Measurements from ENCODE around the gene ENGASE.
"Not testable (repeated sequence)": the region's sequence is repeated elsewhere in the genome, so short reads cannot be mapped to it uniquely, and the experiment has no call there.

ENGASE gene

DNA sequence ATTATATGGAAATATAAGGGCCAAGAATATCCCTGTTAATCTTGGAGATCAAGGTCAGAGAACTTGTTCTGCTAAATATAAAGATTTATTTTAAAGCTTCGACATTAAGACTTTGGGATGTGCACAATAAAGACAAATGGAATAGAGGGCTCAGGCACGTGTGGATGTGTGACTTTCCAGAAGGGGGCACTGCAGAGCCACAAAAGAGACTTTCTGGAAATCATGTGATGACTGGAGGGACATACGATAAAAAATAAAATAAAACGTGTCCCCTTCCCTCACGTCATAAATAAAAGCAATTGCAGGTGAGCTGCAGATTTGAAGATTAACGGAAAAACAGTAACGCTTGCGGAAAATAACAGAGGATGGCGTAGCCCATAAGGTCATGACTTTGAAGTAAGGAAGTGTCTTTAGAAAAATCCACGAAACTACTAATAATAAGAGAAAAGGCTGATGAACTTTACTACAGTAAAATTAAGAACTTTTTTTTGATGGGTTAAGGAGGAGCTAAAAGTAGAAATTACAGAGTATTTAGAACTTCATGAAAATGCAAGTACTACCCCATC is 9.4 kb upstream of the ENGASE start:
- no peaks in the 10 kb centered on the region for H3K9me3 ChIP-seq (ENCODE audit: control insufficient read depth, insufficient read depth, low read length)
- no peak overlapping the region for H3K4me3 ChIP-seq (ENCODE audit: low read depth, low read length)
- no peaks in the 10 kb centered on the region for H3K4me1 ChIP-seq (ENCODE audit: control insufficient read depth, insufficient read depth, low read length)

DNA sequence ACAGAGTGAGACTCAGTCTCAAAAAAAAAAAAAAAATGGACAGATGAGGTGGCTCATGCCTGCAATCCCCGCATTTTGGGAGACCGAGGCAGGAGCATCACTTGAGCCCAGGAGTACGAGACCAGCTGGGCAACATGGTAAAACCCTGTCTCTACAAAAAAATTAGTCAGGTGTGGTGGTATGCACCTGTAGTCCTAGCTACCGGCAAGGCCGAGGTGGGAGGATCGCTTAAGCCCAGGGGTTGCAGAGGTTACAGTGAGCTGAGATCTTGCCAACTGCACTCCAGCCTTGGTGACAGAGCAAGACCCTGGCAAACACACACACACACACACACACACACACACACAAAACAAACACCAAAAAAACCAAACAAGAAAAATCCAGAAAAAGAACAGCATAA is 7.7 kb upstream of the ENGASE start:
- Histone ChIP-seq H3K9ac (ENCODE audit: low read depth, low read length) (no peak overlapping the region), H3K4me3 (ENCODE audit: low read depth, low read length) (no peak overlapping the region), H3K4me1 (ENCODE audit: control insufficient read depth, insufficient read depth, low read length) (no peaks in the 10 kb centered on the region), H3K36me3 (ENCODE audit: control insufficient read depth, insufficient read depth, low read length) (no peaks in the 10 kb centered on the region), H3K9me3 (ENCODE audit: control insufficient read depth, insufficient read depth, low read length) (no peaks in the 10 kb centered on the region), H3K27me3 (ENCODE audit: control insufficient read depth, insufficient read depth, low read length) (no peaks in the 10 kb centered on the region)

More for the DNA sequence above, 9.4 kb upstream of the ENGASE start:
- no peaks in the 10 kb centered on the region for H3K36me3 ChIP-seq (ENCODE audit: control insufficient read depth, insufficient read depth, low read length)
- H3K27me3 ChIP-seq (ENCODE audit: control insufficient read depth, insufficient read depth, low read length) = no peaks in the 10 kb centered on the region
- no peak overlapping the region for H3K9ac ChIP-seq (ENCODE audit: low read depth, low read length)

DNA sequence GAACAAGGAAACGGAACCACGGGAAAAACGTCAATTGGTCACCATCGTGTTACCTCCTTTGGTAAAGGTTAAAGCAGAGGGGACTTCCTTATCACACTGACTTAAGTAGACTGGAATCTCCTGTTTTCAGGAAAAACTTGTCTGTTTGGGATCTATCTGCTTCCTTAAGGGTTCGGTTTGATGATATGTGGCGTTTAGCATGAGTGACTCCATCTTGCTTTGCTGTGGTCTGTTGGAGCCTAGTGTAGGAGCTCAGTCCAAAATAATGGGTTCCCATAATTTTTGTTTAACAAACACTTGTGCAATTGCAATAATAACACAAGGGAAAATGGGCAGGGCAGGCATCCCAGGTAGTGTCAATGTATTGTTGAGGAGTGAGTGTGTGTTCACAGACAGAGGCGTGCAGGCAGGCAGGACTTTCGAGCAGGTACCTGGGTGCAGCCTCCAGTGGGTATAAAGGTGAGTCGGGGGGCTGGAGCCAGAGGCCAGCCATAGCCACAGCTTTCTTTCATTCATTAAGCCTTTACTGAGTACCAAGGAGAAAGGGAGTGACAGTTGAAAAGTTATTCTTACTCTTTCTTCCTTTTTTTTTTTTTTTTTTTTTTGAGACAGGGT is 4.3 kb upstream of the ENGASE start:
- peaks cover under 1% of the 10 kb centered on the region for H3K27me3 ChIP-seq (ENCODE audit: control insufficient read depth, insufficient read depth, low read length)
- H3K36me3 ChIP-seq (ENCODE audit: control insufficient read depth, insufficient read depth, low read length) = no peaks in the 10 kb centered on the region
- no peak overlapping the region for H3K4me3 ChIP-seq (ENCODE audit: low read depth, low read length)
- H3K9me3 ChIP-seq (ENCODE audit: control insufficient read depth, insufficient read depth, low read length) = no peaks in the 10 kb centered on the region
- no peak overlapping the region for H3K9ac ChIP-seq (ENCODE audit: low read depth, low read length)
- no peaks in the 10 kb centered on the region for H3K4me1 ChIP-seq (ENCODE audit: control insufficient read depth, insufficient read depth, low read length)

DNA sequence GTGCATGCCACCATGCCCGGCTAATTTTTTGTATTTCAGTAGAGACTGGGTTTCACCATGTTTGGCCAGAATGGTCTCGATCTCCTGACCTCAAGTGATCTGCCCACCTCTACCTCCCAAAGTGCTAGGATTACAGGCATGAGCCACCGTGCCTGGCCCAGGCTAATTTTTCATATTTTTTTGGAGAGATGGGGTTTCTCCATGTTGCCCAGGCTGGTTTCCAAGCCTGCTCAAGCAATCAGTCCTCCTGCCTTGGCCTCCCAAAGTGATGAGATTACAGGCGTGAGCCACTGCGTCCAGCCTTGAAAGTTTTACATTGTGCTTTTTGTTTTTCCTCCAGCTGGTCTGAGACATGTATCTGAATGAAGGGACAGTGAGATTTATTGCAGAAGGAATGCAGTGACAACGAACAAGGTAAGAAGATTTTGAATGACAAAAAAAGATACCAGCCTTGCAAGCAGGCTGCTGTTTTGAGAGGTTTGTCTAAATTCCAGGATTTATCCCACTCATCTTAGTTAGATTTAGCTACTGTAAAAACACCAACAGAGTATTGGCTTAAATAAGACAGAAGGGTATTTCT is 3.4 kb upstream of the ENGASE start:
- no peaks in the 10 kb centered on the region for H3K4me1 ChIP-seq (ENCODE audit: control insufficient read depth, insufficient read depth, low read length)
- H3K9ac ChIP-seq (ENCODE audit: low read depth, low read length) = no peak overlapping the region
- H3K9me3 ChIP-seq (ENCODE audit: control insufficient read depth, insufficient read depth, low read length) = no peaks in the 10 kb centered on the region
- H3K27me3 ChIP-seq (ENCODE audit: control insufficient read depth, insufficient read depth, low read length) = peaks cover 3% of the 10 kb centered on the region
- no peak overlapping the region for H3K4me3 ChIP-seq (ENCODE audit: low read depth, low read length)
- no peaks in the 10 kb centered on the region for H3K36me3 ChIP-seq (ENCODE audit: control insufficient read depth, insufficient read depth, low read length)

DNA sequence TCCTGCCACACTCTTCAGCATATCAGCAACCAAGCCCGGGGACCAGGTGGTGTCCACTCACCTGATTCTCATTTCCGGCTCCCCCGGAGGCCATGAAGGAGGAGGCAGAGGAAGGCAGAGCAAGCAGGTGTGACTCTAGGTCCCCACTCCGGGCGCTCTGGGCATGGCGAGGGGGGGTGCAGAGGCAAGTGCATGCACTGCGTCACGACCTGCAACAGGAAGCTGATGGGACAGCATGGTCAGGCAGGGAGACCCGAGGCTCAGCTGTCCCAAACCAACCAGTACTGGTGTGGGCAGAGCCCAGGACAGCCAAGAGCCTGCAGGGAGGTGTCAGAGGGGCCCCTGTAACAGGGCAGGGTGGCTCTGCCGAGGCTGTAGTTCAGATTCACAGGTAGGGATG is 2.1 kb upstream of the ENGASE start:
- H3K36me3 ChIP-seq (ENCODE audit: control insufficient read depth, insufficient read depth, low read length) = no peaks in the 10 kb centered on the region
- no peak overlapping the region for H3K9ac ChIP-seq (ENCODE audit: low read depth, low read length)
- no peaks in the 10 kb centered on the region for H3K9me3 ChIP-seq (ENCODE audit: control insufficient read depth, insufficient read depth, low read length)

DNA sequence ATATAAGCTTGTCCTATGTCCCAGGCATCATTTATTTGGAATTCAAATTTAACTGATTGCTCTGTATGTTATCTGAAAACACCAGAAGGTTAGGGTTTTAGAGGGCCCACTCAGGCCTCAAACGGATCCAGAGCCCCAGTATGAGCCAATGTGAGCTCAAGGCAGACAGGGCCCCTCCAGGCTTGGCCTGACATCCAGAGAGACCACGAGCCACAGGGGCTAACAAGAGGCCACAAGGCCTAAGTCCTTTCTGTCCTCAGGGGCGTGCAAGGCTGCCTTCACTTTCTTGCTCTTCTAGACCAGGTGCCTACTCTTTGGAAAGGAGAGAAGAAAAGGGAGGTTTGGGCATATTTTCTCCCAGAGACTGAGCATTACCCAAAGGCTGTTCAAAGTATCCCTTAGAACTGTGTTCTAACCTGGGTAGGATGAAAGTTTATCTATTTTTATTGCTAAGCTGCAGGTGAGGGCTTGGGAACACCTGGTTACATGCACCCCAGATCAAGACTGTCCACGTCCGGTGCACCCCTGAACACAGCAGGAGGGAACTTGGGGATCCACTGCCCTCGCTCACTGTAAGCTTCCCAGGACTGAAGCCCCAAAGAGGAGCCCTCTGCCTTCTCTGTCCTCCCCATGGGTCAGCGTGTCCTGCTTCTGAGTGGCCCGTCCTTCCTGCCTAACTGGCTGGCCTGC is 1.5 kb upstream of the ENGASE start:
- Histone ChIP-seq H3K4me1 (ENCODE audit: control insufficient read depth, insufficient read depth, low read length) (no peaks in the 10 kb centered on the region), H3K9ac (ENCODE audit: low read depth, low read length) (no peak overlapping the region), H3K4me3 (ENCODE audit: low read depth, low read length) (no peak overlapping the region), H3K27me3 (ENCODE audit: control insufficient read depth, insufficient read depth, low read length) (peaks cover 3% of the 10 kb centered on the region), H3K36me3 (ENCODE audit: control insufficient read depth, insufficient read depth, low read length) (no peaks in the 10 kb centered on the region), H3K9me3 (ENCODE audit: control insufficient read depth, insufficient read depth, low read length) (no peaks in the 10 kb centered on the region)

More for the DNA sequence above, 2.1 kb upstream of the ENGASE start:
- no peak overlapping the region for H3K4me3 ChIP-seq (ENCODE audit: low read depth, low read length)
- H3K4me1 ChIP-seq (ENCODE audit: control insufficient read depth, insufficient read depth, low read length) = no peaks in the 10 kb centered on the region
- H3K27me3 ChIP-seq (ENCODE audit: control insufficient read depth, insufficient read depth, low read length) = peaks cover 3% of the 10 kb centered on the region

DNA sequence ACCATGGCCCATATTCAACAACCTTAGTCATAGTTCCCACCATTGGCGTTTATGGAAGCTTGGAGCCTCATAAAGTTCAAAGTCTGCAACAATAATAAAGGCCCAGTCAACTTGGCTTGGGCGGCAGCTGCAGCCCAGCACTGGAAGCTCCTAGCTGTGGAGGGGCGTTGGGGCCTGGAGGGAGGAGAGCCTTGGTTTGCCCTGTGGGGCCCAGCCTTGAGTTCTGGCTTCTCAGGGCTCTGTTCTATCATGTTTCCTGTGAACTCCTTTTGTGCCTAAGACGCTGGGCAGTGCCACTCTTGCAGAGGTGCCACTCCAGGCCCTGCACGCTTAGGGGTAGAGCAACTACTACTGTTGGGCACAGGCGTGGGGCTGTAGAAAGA is 927 bp upstream of the ENGASE start:
- peaks cover 3% of the 10 kb centered on the region for H3K27me3 ChIP-seq (ENCODE audit: control insufficient read depth, insufficient read depth, low read length)

DNA sequence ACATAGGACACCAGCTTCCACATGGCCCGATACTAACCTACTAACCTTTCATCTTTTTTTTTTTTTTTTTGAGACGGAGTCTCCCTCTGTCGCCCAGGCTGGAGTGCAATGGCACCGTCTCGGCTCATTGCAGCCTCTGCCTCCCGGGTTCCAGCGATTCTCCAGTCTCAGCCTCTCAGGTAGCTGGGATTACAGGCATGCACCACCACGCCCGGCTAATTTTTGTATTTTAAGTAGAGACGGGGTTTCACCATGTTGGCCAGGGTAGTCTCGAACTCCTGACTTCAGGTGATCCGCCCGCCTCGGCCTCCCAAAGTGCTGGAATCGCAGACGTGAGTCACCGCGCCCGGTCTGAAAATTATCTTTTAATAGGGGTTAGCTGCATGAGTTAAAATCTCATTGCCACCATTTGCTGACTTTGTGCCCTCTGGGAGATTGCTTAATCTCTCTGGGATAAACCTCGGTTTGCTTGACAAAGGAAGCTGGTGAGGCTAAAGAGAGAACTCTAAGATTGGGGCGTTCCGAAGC is 439 bp upstream of the ENGASE start:
- H3K27me3 ChIP-seq (ENCODE audit: control insufficient read depth, insufficient read depth, low read length); H3K9me3 ChIP-seq (ENCODE audit: control insufficient read depth, insufficient read depth, low read length); H3K4me3 ChIP-seq (ENCODE audit: low read depth, low read length); H3K36me3 ChIP-seq (ENCODE audit: control insufficient read depth, insufficient read depth, low read length); H3K9ac ChIP-seq (ENCODE audit: low read depth, low read length); H3K4me1 ChIP-seq (ENCODE audit: control insufficient read depth, insufficient read depth, low read length): not testable (repeated sequence)

More for the DNA sequence above, 927 bp upstream of the ENGASE start:
- Histone ChIP-seq H3K9ac (ENCODE audit: low read depth, low read length) (no peak overlapping the region), H3K4me3 (ENCODE audit: low read depth, low read length) (no peak overlapping the region), H3K9me3 (ENCODE audit: control insufficient read depth, insufficient read depth, low read length) (no peaks in the 10 kb centered on the region), H3K36me3 (ENCODE audit: control insufficient read depth, insufficient read depth, low read length) (no peaks in the 10 kb centered on the region), H3K4me1 (ENCODE audit: control insufficient read depth, insufficient read depth, low read length) (no peaks in the 10 kb centered on the region)

DNA sequence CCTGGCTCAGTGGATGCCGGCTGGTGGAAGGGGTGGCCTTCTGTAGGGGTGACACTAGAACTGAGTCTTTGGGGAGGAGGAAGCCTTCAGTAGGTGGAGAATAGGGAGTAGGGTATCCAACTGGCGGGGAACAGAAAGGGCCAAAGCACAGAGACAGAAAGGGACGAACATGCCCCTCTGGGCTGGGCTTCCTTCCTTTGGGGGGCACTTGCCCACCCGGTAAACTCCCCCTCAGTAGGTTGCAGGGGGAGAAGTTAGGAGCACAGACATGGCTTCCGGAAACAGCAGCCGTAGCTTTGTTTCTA is 774 bp downstream of the ENGASE start:
- peak overlapping the region; percentile 60 for H3K9ac ChIP-seq (ENCODE audit: low read depth, low read length)
- H3K4me3 ChIP-seq (ENCODE audit: low read depth, low read length) = peak overlapping the region; percentile 50
- H3K9me3 ChIP-seq (ENCODE audit: control insufficient read depth, insufficient read depth, low read length) = no peaks in the 10 kb centered on the region
- H3K27me3 ChIP-seq (ENCODE audit: control insufficient read depth, insufficient read depth, low read length) = peaks cover 3% of the 10 kb centered on the region
- H3K4me1 ChIP-seq (ENCODE audit: control insufficient read depth, insufficient read depth, low read length) = no peaks in the 10 kb centered on the region
- H3K36me3 ChIP-seq (ENCODE audit: control insufficient read depth, insufficient read depth, low read length) = peaks cover 11% of the 10 kb centered on the region

DNA sequence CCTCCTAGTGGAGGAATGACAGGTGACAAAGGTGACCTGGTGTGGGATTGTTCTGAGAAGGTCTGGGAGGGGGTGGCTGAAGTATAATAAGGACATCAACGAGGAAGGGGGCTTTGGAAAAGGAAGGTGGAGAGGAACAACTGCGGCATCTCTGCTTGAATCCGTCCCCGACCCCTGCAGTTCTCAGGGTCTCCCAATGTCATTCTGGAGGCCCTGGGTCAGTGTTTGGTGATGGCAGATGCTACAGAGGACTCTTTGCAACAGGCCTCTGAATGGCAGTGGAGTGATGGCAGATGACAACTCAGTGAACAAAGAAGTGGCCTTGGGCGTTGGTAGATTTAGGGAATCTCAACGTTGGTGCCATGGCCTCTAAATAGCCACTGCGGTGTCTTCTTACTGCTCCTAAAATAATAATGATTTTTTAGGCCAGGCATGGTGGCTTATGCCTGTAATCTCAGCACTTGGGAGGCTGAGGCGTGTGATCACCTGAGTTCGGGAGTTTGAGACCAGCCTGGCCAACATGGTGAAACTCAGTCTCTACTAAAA is 1.3 kb downstream of the ENGASE start:
- Histone ChIP-seq H3K27me3 (ENCODE audit: control insufficient read depth, insufficient read depth, low read length) (peaks cover 3% of the 10 kb centered on the region), H3K36me3 (ENCODE audit: control insufficient read depth, insufficient read depth, low read length) (peaks cover 16% of the 10 kb centered on the region), H3K4me3 (ENCODE audit: low read depth, low read length) (peak overlapping the region; percentile 50), H3K9me3 (ENCODE audit: control insufficient read depth, insufficient read depth, low read length) (no peaks in the 10 kb centered on the region), H3K9ac (ENCODE audit: low read depth, low read length) (no peak overlapping the region), H3K4me1 (ENCODE audit: control insufficient read depth, insufficient read depth, low read length) (no peaks in the 10 kb centered on the region)

DNA sequence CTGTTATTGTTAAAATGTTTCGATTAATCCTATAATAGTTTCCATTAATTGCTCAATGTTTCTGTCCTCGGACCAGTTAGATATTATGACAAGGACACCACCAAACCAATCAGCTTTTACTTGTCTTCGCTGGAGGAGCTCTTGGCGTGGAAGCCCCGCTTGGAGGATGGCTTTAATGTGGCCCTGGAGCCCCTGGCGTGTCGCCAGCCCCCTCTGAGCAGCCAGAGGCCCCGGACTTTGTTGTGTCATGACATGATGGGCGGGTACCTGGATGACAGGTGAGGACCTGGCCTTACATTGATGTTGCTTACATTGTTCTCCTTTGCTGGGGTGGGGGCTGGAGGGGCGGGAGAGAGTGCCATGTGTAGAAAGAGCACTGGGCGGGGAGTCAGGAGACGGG is 3.0 kb downstream of the ENGASE start:
- Histone ChIP-seq H3K9ac (ENCODE audit: low read depth, low read length) (no peak overlapping the region), H3K9me3 (ENCODE audit: control insufficient read depth, insufficient read depth, low read length) (no peaks in the 10 kb centered on the region), H3K27me3 (ENCODE audit: control insufficient read depth, insufficient read depth, low read length) (peaks cover 3% of the 10 kb centered on the region), H3K4me3 (ENCODE audit: low read depth, low read length) (no peak overlapping the region), H3K36me3 (ENCODE audit: control insufficient read depth, insufficient read depth, low read length) (peaks cover 16% of the 10 kb centered on the region), H3K4me1 (ENCODE audit: control insufficient read depth, insufficient read depth, low read length) (no peaks in the 10 kb centered on the region)

All from iPS-15b (cell line).